Fibroblast of skin of right quadriceps (primary cell): Measurements from ENCODE around the gene DKK2.

ENCODE experiments used
- DNase-seq: peaks from one replicate; pipeline ENCODE4 v3.0.0-alpha.2; 2013

DKK2 gene

GRCh38 chr4:106907216-106907615 is 128.9 kb downstream of the DKK2 start:
- DNase-seq, result no peak

GRCh38 chr4:106906728-106907127 is 129.4 kb downstream of the DKK2 start:
- no peak for DNase-seq

GRCh38 chr4:106898621-106899230 is 137.4 kb downstream of the DKK2 start:
- DNase-seq, result peak; percentile 61

- no peak for DNase-seq
Observed at GRCh38 chr4:106893903-106894302, 142.2 kb downstream of the DKK2 start.

GRCh38 chr4:106893395-106893881 is 142.7 kb downstream of the DKK2 start:
- no peak for DNase-seq

GRCh38 chr4:106892786-106893185 is 143.3 kb downstream of the DKK2 start:
- no peak for DNase-seq

- no peak for DNase-seq
Observed at GRCh38 chr4:106875340-106875739, 160.8 kb downstream of the DKK2 start.
